G401.6 (cell line): ENCODE results near the gene ENC1.

Experiments used
- FAIRE-seq: peaks from 2 replicates; lab custom pipeline; 2012; peaks lifted over from hg19 to GRCh38; lab: Jason Lieb, UNC

The ENC1 gene

GRCh38 chr5:74631081-74631953 lies 9.2 kb downstream of the ENC1 start:
- peak; percentile 74 for FAIRE-seq

- no peak for FAIRE-seq
These were observed 10.0 kb downstream of the ENC1 start for GRCh38 chr5:74630453-74631066.

- no peak for FAIRE-seq
These were observed 11.2 kb downstream of the ENC1 start for GRCh38 chr5:74629326-74629725.

- no peak for FAIRE-seq
These were observed 12.2 kb downstream of the ENC1 start for GRCh38 chr5:74628359-74628758.

- no peak for FAIRE-seq
These were observed 12.8 kb downstream of the ENC1 start for GRCh38 chr5:74627646-74628279.

- no peak for FAIRE-seq
These were observed 13.9 kb downstream of the ENC1 start for GRCh38 chr5:74626386-74627222.

- no peak for FAIRE-seq
These were observed 14.7 kb downstream of the ENC1 start for GRCh38 chr5:74625742-74626241.

- FAIRE-seq = no peak
These were observed 15.5 kb downstream of the ENC1 start for GRCh38 chr5:74624931-74625505.

- FAIRE-seq = no peak
These were observed 16.0 kb downstream of the ENC1 start for GRCh38 chr5:74624501-74624900.

GRCh38 chr5:74623748-74624408 lies 16.6 kb downstream of the ENC1 start:
- FAIRE-seq = no peak

GRCh38 chr5:74623006-74623611 lies 17.4 kb downstream of the ENC1 start:
- no peak for FAIRE-seq

- no peak for FAIRE-seq
These were observed 18.4 kb downstream of the ENC1 start for GRCh38 chr5:74622122-74622521.

- FAIRE-seq = no peak
These were observed 19.0 kb downstream of the ENC1 start for GRCh38 chr5:74621492-74621891.

- no peak for FAIRE-seq
These were observed 21.2 kb downstream of the ENC1 start for GRCh38 chr5:74619308-74619707.

GRCh38 chr5:74618106-74618505 lies 22.4 kb downstream of the ENC1 start:
- no peak for FAIRE-seq

- FAIRE-seq = no peak
These were observed 23.3 kb downstream of the ENC1 start for GRCh38 chr5:74617202-74617601.

- no peak for FAIRE-seq
These were observed 24.0 kb downstream of the ENC1 start for GRCh38 chr5:74616236-74617146.

GRCh38 chr5:74613283-74613682 lies 27.2 kb downstream of the ENC1 start:
- FAIRE-seq = no peak

- FAIRE-seq = no peak
These were observed 28.5 kb downstream of the ENC1 start for GRCh38 chr5:74612045-74612444.
